COR-L47 (cell line): ENCODE results near the gene SLC9A3.
"Not testable (repeated sequence)": the region's sequence is repeated elsewhere in the genome, so short reads cannot be mapped to it uniquely, and the experiment has no call there.

Experiments used
- DNase-seq: peaks from one replicate; lab custom pipeline; 2025; lab: John Stamatoyannopoulos, UW

Gene SLC9A3

DNA sequence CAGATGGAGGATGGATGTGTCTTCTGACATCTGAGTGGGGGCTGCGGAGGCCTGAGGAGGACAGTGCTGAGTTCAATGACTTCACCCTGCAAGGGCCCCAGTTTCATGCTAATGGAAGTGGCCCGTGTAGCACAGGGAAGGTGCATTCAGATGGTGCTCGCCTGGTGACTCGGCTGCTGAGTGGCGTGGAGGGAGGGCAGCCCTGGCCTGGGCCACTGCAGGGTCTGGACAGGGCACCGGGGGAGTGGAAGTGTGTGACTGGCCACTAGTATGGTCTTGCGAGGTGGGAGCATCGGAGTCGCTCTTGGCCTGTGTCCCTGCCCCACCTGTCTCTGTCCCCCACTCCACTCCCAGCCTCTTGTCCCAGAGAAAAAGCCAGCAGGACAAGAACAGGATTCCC, 1.7 kb upstream of the SLC9A3 start:
- no peak for DNase-seq

DNA sequence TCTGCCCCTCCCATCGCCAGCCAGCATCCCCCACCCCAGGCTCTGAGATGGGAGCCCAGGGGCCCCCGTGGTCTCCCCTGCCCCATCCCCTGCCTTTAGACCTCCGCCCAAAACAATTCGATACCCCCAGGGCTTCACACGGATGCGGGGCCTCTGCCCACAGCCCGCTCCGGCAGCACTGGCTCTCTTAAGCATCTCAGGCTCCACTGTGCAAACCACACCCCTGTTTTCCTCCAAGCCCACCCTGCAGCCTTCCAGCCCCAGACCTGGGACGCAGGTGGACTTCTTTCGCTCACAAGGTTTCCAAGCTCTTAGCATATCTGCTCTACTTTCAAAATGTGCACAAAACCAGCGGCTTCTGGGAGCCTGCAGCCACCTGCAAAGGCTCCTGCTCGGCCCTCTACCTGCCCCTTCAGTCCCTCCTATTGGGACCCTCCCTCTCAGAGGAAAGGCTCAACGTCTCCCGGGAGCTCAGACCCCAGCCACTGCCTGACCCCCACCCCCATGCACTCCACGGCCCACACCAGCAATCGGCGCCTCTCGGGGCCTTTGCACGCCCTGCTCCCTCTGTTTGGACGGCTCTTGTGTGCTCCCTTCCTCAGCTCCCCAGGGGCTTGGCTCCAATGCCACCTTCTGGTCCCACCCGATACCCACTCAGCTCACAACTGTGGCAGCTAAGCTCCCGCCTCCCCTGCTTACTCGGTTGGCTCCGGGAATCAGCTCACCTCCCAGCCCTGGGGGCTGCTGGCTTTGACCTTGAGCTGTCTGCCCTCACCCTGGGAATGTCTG, 918 bp upstream of the SLC9A3 start:
- DNase-seq: no peak

DNA sequence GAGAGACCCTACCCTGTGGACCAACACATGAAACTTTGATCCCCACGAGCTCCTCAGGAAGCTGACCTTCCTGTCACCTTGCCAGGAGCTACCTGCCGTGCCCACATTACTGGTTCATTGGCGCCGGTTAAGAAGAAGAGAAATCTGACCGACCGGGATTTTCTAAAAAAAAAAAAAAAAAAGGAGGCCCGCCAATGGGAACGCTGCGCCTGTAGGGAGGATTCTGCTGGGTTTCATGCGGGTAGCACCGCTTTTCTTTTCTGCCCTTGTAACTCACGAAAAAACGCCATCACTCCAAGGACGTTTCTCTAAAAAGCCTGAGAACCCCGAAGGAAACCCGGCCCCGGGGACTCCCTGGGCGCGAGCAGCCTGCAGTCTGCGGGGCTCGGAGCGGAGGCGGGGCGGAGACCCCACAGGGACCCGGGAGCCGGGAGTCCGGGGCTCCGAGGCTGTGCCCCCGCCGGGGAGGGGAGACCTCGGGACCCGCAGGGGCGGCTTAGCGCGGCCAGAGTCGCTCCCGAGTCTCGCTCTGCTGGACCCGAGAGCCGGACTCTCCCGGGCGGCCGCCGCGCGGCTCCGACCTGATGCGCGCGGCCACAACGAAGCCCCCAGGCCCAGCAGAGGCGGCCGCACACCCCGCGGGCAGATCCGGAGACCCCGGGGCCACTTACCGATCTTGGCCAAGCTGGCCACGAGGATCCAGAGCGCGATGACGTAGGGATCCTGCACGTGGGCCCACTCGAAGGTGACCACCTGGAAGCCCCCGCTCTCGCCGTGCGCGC, 617 bp downstream of the SLC9A3 start:
- DNase-seq: no peak

DNA sequence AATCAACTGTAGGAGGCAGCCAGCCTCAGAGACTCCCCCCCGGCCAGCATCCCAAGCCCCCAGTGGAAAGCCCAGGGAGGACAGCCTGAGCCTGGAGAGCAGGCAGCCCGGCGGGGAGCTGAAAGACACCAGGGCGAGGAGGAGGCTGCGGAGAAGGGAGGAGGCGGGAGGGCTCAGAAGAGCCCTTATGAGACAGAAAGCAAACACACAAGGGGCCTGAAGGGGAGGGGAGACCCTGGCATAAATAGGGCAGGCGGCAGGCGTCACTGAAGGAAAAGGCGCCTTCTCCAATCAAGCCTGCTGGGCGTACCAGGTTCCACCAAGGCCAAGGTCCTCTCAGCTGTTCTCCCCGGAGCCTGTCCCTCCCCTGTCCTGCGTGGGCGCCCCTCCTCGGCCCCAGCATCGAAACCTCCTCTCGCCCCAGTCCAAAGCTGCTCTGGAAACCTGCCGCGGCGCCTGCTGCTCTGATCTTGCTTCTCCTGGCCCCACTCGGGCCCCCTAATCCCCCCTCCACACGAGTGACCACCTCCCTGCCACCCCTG, 1.3 kb downstream of the SLC9A3 start:
- DNase-seq: no peak

DNA sequence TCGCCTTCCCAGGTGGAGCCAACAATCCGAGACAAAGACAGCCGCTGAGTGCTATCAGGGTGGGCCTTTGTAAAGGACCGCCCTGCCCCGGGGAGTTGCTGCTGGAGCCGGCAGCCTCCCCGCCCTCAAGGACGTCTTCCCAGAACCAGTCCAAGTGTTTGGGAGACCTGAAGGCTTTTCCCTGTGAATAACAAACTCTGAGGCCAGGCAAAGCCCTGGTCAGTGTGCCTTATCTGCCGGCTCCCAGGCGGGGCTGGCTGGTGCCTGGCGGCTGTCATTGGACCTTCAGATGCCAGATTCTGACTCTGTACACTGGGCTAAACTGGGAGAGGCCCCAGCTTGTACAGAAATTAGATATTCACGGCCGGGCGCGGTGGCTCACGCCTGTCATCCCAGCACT, 2.1 kb downstream of the SLC9A3 start:
- DNase-seq: no peak

DNA sequence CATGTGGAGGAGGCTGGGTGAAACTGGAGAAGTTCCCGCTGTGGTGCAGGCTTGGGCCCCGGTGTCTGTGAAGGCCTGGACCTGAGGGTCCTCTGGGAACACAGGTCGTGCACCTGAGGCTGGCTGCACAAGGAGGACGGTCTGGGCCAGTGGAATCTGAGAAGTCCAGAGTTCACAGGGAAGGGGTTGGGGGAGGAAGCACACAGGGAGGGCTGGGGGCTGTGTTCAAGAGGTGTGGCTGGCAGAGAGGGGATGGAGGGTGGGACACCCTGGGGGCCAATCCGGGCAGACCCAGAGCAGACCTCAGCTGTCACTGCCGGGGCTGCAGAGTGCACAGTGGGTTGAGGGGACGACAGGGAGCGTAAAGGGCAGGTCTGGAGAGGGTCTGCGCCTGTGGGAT, 2.6 kb downstream of the SLC9A3 start:
- no peak for DNase-seq

DNA sequence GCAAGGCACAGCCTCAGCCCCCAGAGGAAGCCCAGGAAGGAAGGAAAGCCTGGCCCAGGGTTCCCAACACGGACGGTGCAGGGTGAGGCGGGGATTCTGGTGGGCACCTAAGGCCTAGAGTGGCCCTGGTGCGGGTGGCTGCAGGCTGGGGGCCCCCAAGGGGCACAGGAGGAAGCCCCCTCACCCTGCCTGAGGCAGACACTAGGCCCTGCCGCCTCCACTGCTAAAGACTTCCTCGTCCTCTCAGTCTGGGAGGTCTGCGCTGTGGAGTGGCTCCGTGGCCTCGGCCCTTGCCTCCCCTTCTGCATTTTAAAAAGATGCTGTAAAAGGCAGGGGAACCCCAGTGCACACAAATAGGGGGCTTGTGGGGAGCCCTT, 3.4 kb downstream of the SLC9A3 start:
- no peak for DNase-seq

DNA sequence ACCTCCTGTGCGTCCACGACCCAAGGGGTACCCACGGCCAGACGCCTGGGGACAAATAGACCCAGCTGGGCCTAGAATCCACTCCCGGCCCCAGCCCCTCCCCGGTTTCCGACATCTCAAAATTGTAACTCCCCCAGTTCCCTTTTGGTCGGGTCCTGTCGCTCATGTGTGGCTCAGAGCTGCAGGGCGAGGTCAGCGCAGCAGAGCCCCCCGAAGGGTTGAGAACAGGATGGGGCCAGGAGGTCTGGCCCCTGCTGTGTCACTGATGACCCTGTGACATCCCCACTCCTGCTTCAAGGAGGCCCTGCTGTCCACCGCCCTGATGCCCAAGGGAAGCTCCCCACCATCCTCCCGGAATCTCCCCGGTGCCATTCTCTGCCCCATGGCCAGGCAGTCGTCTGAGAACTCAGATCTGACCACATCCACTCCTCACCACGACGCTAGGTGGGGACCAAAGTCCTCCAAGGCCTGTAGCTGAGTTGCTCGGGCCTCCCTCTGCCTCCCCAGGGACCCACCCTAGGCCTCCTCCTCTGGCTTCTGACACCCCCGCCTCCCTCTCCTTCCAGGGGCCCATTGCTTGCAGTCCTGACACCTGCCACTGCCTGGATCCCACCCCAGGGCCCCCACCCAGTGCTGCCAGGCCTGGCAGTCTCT, 3.9 kb downstream of the SLC9A3 start:
- no peak for DNase-seq

DNA sequence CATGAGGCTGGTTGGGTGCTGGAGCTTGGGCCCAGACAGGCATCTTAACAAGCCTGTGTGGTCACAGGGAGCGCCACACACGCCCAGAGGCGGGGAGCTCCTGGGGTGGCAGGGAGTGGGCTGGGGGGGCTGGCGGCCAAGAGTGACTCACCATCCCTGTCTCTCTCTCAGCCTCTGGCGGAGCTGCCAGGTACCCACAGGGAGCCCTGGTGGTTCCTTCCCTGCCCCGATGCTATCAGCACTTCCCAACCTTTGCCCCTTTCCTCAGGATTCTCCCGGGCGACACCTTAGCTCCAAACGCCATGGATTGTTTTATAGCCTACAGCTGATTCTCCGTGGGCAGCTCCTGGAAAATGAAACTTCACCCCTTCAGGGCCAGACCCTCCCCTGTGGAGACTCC, 5.5 kb downstream of the SLC9A3 start:
- no peak for DNase-seq

DNA sequence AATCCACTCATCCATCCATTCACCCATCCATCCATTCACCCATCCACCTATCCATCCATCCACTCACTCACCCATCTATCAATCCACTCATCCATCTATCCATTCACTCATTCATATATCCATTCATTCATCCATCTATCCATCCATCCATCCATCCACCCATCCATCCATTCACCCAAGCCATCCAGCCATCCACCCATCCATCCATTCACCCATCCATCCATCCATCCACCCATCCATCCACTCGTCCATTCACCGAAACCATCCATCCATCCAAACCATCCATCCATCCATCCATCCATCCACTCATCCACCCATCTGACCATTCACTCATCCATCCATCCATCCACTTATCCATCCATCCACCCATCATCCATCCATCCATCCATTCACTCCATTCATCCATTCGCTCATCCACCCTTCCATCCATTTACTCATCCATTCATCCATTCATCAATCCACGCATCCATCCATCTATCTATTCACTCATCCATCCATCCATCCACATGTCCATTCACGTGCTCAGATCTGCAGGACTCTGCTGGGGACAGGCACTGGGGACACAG, 6.6 kb downstream of the SLC9A3 start:
- DNase-seq: no peak

DNA sequence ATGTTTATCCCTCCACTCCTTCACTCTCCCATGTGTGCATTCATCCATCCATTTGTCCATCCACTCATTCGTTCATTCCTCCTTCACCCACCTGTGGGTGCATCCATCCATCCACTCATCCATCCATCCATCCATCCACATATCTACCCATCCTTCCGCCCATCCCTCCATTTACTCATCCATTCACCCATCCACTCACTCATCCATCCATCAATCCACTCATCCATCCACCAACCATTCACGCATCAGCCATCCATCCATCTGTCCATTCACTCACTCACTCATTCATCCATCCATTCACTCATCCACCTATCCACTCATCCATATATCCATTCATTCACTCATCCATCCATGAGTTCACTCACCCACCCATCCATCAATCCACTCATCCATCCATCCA, 7.3 kb downstream of the SLC9A3 start:
- DNase-seq: no peak

DNA sequence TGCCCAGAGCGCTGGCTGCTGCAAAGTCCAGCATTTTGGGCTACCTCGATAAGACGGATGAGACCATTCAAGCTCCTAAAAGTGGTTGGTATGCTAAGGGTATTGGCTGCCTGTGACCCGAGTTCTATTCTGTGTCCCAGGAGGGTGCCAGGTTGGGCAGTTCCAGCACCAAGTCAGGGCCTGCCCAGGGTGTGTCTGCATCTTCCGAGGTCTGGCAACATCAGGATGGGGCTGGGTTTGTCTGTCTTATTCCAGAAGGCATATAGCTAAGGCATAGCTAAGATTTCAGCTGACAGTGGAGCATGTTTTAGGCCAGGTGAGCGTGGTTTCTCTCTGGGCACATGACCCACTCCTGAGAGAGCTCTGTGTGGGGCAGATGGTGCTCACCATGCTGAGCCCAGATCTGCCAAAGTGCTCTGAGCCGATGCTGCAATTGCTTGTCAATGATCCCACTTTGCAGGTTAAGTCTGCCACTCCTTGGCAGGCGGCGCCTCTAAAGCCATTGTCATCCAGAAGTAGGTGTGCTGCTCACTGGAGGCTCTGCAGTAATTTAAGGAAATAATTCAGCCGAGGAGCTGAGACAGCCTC, 7.8 kb downstream of the SLC9A3 start:
- DNase-seq: no peak

DNA sequence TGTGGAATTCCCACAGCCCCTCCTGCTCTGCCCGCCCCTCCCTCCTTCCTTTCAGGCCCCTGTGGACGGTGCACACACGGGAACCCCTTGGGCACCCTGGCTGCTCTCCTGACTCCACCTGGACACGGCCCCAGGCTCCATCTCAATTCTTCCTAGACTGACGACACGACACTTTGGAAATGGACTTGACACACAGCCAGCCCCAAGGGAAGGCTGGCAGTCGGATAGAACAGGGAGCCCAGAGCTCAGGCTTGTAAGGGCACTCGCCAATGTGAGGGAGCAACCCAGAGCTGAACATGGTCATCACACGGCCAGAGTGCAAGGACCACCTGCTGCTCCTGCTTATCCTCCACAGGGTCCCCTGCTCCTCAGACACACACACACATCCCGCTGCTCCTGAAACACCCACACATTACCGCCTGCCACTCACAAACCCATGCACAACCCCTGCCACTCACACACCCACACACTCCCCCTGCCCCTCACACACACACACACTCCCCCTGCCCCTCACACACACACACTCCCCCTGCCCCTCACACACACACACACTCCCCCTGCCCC, 8.9 kb downstream of the SLC9A3 start:
- DNase-seq: no peak

DNA sequence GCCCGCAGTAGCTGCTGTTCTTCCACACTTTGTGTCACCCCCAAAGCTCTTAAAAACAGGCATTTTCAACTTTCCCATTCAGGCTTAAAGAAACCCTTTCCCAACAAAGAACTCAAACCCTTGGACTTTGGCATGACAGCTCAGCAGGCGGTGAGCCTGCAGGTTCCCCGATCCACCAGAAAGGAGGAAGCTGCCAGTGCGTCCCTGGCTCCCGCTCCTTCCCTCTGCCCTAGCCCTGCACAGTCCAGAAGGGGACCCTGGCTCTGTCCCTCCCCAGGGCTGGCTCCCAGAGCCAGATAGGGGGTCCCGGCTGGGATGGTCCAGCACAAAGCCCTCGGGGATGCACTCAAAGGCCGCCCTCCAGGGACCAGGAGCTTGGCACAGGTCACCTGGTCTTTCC, 9.6 kb downstream of the SLC9A3 start:
- DNase-seq: no peak

DNA sequence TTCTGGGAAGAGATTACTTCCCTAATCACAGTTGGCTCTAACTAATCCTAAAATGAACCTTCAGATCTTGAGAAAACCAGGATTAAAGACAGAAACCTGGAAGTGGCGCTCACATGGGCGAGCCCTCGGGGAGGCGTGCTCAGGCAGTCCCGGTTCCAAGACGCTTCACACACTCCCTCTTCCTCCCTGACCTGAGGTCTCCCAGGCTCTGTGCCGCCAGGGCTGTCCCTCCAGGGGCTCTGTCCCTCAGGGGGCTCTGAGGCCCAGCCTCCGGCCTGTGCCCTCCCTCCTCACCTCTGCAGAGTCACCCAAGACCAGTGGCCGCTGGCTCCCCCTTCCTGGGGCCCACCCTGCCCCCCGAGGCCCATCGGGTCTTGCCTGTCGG, 10.2 kb downstream of the SLC9A3 start:
- no peak for DNase-seq

DNA sequence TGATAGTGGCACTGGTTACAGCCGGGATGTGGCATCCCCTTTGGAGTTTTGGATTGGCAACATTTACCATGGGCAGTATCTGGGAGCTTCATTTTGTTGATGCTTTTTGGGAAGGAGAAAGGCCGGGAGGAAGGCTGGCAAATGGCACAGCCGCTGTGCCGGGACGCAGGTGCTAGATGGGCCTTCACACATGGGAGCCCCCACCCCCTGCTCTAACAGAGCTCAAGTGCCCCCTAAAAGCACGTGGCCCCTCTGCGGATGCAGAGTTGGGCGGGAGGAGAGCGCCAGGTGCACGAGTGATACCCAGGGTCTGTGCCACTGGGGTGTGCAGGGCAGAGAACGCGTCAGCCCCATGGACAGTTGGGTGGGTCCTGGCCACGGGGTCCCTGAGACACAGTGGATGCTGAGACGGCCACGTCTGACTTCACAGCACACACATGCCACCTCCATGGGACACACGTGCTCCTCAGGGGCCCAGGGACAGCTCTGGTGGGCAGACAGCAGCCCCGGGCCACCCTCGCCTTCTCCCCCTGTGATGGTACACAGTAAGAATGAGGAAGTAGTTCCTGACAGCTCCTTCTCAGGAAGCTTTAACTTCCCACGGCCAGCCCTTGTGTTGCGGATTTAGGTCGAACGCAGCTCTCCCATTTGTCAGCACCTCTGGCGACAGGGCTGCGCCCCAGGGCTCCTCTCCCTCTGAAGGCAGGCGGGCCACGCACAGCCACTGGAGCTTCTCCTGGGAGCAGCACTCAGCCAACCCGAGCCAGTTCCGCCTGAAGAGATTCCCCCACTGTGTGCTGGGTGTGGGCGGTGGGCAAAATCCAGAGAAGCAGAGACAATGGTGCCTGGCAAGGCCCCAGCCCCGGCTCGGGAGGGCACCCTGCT, 10.8 kb downstream of the SLC9A3 start:
- DNase-seq: no peak

DNA sequence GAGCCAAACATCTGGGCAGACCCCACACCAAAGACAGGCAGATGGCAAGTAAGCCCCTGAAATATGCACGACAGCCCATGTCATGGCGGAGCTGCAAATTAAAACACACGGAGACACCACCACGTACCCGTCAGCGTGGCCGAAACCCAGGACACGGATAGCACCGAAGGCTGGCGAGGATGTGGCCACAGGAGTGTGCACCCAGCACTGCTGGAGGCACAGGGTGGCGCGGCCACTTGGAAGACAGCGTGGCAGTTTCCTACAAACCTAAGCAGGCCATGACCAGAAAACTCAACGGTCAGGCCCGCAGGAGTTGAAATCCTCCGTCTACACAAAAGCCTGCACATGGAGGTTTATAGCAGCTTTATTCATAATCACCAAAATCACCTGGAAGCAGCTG, 12.8 kb downstream of the SLC9A3 start:
- DNase-seq: no peak

DNA sequence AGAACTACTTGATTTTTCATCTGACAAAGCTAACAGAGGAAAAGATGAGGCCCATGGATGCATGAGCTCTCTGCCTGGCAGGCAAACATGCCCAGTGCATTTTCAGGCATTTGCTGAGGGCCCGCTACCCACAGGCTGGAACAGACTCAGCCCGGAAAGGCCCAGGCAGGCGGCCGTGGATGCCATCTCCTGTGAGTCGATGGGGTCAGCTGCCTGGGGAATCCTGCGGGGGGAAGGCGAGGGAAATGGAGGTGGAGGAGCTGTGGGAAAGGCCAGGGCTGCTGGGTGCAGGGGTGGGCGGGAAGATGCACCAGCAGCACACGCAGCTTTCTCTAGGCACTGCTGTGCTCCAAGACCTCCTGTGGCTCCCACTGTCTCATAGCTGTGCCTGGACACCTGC, 13.7 kb downstream of the SLC9A3 start:
- DNase-seq: no peak

DNA sequence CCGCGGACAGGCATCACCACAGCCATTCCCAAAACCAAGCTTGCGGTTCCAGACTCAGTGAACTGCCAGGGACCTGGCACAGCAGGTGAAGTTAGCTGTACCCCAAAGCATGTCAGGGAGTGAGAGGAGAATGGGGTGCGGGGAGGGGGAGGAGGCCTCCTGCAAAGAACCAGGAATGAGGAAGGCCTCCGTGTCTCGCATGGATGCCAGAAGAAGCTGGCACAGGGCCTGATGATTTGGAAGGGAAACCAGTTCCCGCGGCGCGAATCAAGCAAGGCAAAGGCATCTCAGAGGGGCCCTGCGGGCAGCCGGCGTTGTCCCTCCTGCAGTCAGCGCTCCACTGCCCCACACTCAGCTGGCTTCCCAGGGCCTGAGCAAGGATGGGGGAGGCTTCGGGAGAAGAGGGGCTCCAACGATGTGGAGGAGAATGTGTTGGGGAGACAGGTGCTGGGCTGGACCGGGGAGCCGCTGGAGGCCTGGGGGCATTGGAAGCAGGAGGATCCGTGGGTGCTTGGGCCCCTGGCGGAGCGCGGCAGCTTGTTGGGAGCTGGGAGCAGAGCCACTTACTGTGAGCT, 14.6 kb downstream of the SLC9A3 start:
- no peak for DNase-seq

DNA sequence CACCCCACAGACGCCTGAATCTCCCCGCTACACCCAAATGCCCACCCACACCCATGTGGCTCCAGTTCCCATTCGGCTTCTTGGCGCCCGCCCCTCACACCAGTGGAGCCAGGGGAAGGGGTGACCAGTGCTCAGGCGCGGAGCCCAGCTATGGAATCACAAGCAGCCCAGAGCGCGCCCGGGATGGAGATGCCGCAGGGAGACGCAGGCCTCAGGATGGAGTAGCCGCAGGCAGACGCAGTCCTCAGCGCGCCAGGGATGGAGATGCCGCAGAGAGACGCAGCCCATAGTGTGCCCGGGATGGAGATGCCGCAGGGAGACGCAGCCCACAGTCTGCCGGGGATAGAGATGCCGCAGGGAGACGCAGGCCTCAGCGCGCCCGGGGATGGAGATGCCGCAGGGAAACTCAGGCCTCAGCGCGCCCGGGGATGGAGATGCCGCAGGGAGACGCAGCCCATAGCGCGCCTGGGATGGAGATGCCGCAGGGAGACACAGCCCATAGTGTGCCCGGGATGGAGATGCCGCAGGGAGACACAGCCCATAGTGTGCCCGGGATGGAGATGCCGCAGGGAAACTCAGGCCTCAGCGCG, 16.2 kb downstream of the SLC9A3 start:
- DNase-seq: not testable (repeated sequence)
